ENCODE data around the gene MMP14. TPM values are rescaled to one million over a fixed set of nuclear protein-coding genes. Genes with fewer than 3 reads are reported as not detected.

MMP14 gene
- total RNA-seq, 2 donors from 2014 or later, result 59.1 to 82.8 TPM

- Histone ChIP-seq H3K4me3 (peak overlapping the region; percentile 83), H3K9ac (ENCODE audit: low read depth in 2 of 2, low read length in 2 of 2) (peak overlapping the region; percentile 85 to 91), H3K36me3 (no peaks in the 10 kb centered on the region), H3K9me3 (no peaks in the 10 kb centered on the region), H3K4me1 (no peaks in the 10 kb centered on the region), H3K27me3 (no peaks in the 10 kb centered on the region), H3K27ac (no peak overlapping the region)
- TF ChIP-seq CTCF (IDR thresholded peaks at IDR 0.05), result no peak
- intact Hi-C loops (cut with DNase I), result no loop called here
- no peak for DNase-seq
Observed at GRCh38 chr14:22830443-22831010, 5.9 kb upstream of the MMP14 start.

- H3K27ac ChIP-seq, result no peak overlapping the region
Observed at GRCh38 chr14:22835505-22835904, 880 bp upstream of the MMP14 start.

GRCh38 chr14:22837114-22837749 lies 847 bp downstream of the MMP14 start:
- peaks cover 11% of the 10 kb centered on the region for H3K36me3 ChIP-seq
- peak overlapping the region; percentile 76 for H3K4me3 ChIP-seq
- intact Hi-C loops (cut with DNase I), result no loop called here
- peaks cover 3% of the 10 kb centered on the region for H3K4me1 ChIP-seq
- peak overlapping the region; percentile 87 for H3K27ac ChIP-seq
- H3K9ac ChIP-seq (ENCODE audit: low read depth in 2 of 2, low read length in 2 of 2), result peak overlapping the region; percentile 94 to 96
- H3K9me3 ChIP-seq, result no peaks in the 10 kb centered on the region
- H3K27me3 ChIP-seq, result no peaks in the 10 kb centered on the region
- no peak for TF ChIP-seq CTCF (IDR thresholded peaks at IDR 0.05)
- DNase-seq, result peak; percentile 65

More at GRCh38 chr14:22835505-22835904, 880 bp upstream of the MMP14 start:
- H3K9me3 ChIP-seq, result no peaks in the 10 kb centered on the region
- no peaks in the 10 kb centered on the region for H3K36me3 ChIP-seq
- no peaks in the 10 kb centered on the region for H3K27me3 ChIP-seq
- TF ChIP-seq CTCF (IDR thresholded peaks at IDR 0.05), result no peak
- no peak for DNase-seq
- H3K9ac ChIP-seq (ENCODE audit: low read depth in 2 of 2, low read length in 2 of 2), result peak overlapping the region; percentile 94 to 96
- H3K4me1 ChIP-seq, result peaks cover 3% of the 10 kb centered on the region
- H3K4me3 ChIP-seq, result no peak overlapping the region
- intact Hi-C loops (cut with DNase I), result no loop called here

GRCh38 chr14:22837750-22838538 lies 1.6 kb downstream of the MMP14 start:
- DNase-seq, result peak; percentile 55
- no peaks in the 10 kb centered on the region for H3K9me3 ChIP-seq
- TF ChIP-seq CTCF (IDR thresholded peaks at IDR 0.05), result no peak
- peak overlapping the region; percentile 94 to 96 for H3K9ac ChIP-seq (ENCODE audit: low read depth in 2 of 2, low read length in 2 of 2)
- H3K4me3 ChIP-seq, result peak overlapping the region; percentile 76
- H3K27ac ChIP-seq, result peak overlapping the region; percentile 87
- intact Hi-C loops (cut with DNase I), result no loop called here
- H3K4me1 ChIP-seq, result peaks cover 3% of the 10 kb centered on the region
- no peaks in the 10 kb centered on the region for H3K27me3 ChIP-seq
- peaks cover 18% of the 10 kb centered on the region for H3K36me3 ChIP-seq

- no peak for TF ChIP-seq CTCF (IDR thresholded peaks at IDR 0.05)
- Histone ChIP-seq H3K4me1 (peaks cover 3% of the 10 kb centered on the region), H3K4me3 (peak overlapping the region; percentile 76), H3K27ac (peak overlapping the region; percentile 87), H3K36me3 (peaks cover 18% of the 10 kb centered on the region), H3K27me3 (no peaks in the 10 kb centered on the region), H3K9ac (ENCODE audit: low read depth in 2 of 2, low read length in 2 of 2) (peak overlapping the region; percentile 39 to 94), H3K9me3 (no peaks in the 10 kb centered on the region)
- no peak for DNase-seq
- intact Hi-C loops (cut with DNase I), result no loop called here
Observed at GRCh38 chr14:22838631-22839041, 2.3 kb downstream of the MMP14 start.

Data from colonic mucosa (tissue), 4 donors.